Activated CD8-positive, alpha-beta memory T cell treated with anti-CD3 and anti-CD28 coated beads, Interleukin-2, amount 10 ng/mL, durations not matched to agents 7 days and 5 days (primary cell): ENCODE data around the gene ZNF606. TPM values are rescaled to one million over a fixed set of nuclear protein-coding genes. Genes with fewer than 3 reads are reported as not detected.

ENCODE experiments used
- ATAC-seq: fragments of 150-1000 bp; cut with Tn5 transposase; one replicate; pipeline ENCODE4 v1.10.0; 2021; ENCODE audit warnings: moderate library complexity
- CTCF ChIA-PET: fragments of 350-600 bp; sonication (Branson Sonifier 250); formaldehyde crosslinking; loops from one replicate; lab custom pipeline; 2021; ENCODE audit warnings: antibody characterized with exemption; lab: Charles Lee
- DNase-seq: peaks from one replicate; pipeline ENCODE4 v3.0.0-alpha.2; 2020
- H3K27ac Mint-ChIP-seq: one replicate; pipeline ENCODE4 v1.8.0; 2021; ENCODE audit warnings: mild to moderate bottlenecking, mixed read lengths
- H3K27me3 Mint-ChIP-seq: one replicate; pipeline ENCODE4 v1.8.0; 2021; ENCODE audit warnings: mixed read lengths
- H3K36me3 Mint-ChIP-seq: one replicate; pipeline ENCODE4 v1.8.0; 2021; ENCODE audit warnings: mild to moderate bottlenecking, mixed read lengths
- H3K4me1 Mint-ChIP-seq: one replicate; pipeline ENCODE4 v1.8.0; 2021; ENCODE audit warnings: mixed read lengths
- H3K4me3 Mint-ChIP-seq: one replicate; pipeline ENCODE4 v1.8.0; 2021; ENCODE audit warnings: mild to moderate bottlenecking, moderate library complexity, mixed read lengths
- H3K9me3 Mint-ChIP-seq: one replicate; pipeline ENCODE4 v1.8.0; 2022; ENCODE audit warnings: low read depth, mixed read lengths
- total RNA-seq, 2 experiments: library from RNA; stranded (reverse); gene quantifications; one replicate each; pipeline ENCODE4 v1.2.3, GENCODE V29; 2021

ZNF606 gene
- total RNA-seq: 10 to 100 TPM; 11.6 to 12.8 TPM

DNA sequence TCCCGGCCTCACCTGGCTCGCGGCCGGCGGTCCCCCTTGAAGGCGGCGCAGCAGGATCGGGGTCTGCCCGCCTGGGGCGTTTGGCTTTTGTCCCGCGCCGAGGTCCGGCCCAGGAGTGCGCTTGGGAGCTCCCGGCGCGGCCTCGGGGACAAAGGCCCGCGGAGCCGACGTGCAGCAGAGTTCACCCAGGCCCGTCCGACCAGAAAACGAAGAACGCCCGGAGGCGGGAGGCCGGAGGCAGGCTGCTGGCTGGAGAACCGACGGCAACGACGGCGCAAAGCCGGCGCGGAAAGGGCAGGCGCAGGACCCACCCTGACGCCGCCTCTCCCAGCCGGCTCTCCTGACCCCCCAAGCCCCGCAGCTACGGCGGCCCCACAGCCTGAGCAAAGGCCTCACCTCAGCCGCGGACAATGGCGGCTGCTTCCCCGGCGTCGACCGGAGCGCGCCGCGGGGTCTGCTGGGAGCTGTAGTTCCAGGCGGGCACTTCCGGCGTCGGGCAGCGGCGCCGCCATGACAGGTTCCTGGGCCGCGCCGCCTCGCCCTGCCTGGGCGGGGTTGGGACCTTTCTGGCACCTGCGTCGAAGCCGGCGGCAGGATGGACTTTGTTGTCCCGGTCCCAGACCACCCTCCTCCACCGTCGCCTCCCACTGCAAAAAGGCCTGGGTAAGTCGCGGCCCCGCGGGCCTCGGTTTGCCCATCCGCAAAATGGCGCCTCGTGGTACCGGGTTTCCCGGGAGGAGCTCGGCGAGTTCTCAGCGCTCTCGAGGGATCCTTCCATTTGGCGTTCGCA, at the start of gene ZNF606:
Gene ZNF606 (minus strand): TSS at position 437 of the 790 bp plus-strand sequence. CDS start 1,501 bp downstream, outside the sequence.
- ATAC-seq: peak; percentile 99
- H3K4me3 Mint-ChIP-seq: peak within 1 kb of the TSS; percentile 80
- peak; percentile 89 for DNase-seq
- peaks cover 86% of the 10 kb centered on the region for H3K36me3 Mint-ChIP-seq
- H3K4me1 Mint-ChIP-seq: peaks cover 28% of the 10 kb centered on the region
- no peaks in the 10 kb centered on the region for H3K27me3 Mint-ChIP-seq
- CTCF ChIA-PET: interaction anchor here (1.3 kb wide), 1 partner anchor 321 kb away, joined by 4 read pairs; the partner anchor contains the start of gene ZNF551
- H3K9me3 Mint-ChIP-seq: peaks cover 38% of the 10 kb centered on the region
- peak within 1 kb of the TSS; percentile 89 for H3K27ac Mint-ChIP-seq

DNA sequence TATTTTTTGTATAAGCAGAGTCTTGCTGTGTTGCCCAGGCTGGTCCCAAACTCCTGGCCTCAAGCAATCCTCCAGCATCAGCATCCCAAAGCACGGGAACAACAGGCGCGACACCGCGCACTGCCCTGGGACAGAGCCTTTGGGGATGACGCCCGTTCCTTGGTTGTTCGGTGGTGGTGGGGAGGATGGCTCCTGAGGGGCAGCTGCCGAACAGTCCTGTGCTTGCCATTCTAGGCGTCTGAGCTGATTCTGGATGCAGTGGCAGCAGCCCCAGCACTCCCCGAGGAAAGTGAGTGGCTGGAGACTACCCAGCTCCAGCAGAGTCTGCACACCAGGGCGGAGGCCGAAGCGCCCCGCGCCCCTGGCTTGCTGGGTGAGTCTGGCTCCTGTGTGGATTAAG, 49.6 kb upstream of the ZNF606 start:
- Mint-ChIP-seq H3K4me3 (no peak overlapping the region), H3K4me1 (no peaks in the 10 kb centered on the region), H3K36me3 (peaks cover 9% of the 10 kb centered on the region), H3K9me3 (peaks cover 20% of the 10 kb centered on the region), H3K27me3 (no peaks in the 10 kb centered on the region), H3K27ac (no peak overlapping the region)
- CTCF ChIA-PET: no interaction called here
- DNase-seq: no peak
- no peak for ATAC-seq

DNA sequence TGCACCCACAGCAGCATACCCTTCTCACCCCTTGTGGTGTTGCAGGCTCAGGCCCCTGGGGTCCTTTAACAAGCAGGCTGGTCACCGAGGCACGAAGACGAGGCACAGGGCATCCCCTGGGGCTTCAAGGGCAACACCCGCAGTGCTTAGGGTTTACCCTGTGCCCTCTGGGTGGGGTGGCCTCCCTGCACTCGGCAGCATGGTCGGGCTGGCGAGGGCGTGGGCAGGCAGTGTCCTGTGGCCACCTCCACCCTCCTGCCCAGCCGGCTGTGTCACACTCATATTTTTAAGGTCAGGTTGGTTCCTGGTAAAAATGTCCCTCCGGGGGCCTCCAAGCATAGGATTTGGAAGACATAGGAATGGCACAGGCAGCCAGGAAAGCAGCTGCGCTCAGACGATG, 45.1 kb upstream of the ZNF606 start:
- Mint-ChIP-seq H3K27me3 (no peaks in the 10 kb centered on the region), H3K36me3 (peaks cover 6% of the 10 kb centered on the region), H3K27ac (no peak overlapping the region), H3K9me3 (peaks cover 40% of the 10 kb centered on the region), H3K4me1 (no peaks in the 10 kb centered on the region), H3K4me3 (no peak overlapping the region)
- DNase-seq: no peak
- CTCF ChIA-PET: no interaction called here
- ATAC-seq: no peak

DNA sequence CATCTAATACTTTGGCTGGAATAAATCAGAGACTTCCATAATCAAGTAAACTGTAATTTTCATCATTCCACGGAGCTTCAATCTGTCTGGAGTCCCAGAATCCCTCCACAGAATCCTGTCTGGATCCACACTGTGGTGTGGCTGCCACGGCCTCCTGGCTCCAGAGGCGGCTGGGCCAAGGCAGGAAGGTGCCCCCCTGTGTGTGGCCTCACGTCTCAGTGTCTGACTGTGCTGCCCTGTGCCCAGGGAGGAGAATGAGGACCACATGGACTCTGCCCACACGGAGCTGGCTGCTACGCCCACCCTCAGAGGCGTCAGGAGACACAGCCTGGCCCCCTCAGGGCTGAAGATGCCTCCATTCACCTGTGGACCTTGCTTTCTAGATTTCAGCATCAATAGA, 44.2 kb upstream of the ZNF606 start:
- CTCF ChIA-PET: no interaction called here
- ATAC-seq (no peak), DNase-seq (no peak)
- Mint-ChIP-seq H3K9me3 (peaks cover 39% of the 10 kb centered on the region), H3K27ac (no peak overlapping the region), H3K4me3 (no peak overlapping the region), H3K4me1 (no peaks in the 10 kb centered on the region), H3K36me3 (peaks cover 6% of the 10 kb centered on the region), H3K27me3 (no peaks in the 10 kb centered on the region)

DNA sequence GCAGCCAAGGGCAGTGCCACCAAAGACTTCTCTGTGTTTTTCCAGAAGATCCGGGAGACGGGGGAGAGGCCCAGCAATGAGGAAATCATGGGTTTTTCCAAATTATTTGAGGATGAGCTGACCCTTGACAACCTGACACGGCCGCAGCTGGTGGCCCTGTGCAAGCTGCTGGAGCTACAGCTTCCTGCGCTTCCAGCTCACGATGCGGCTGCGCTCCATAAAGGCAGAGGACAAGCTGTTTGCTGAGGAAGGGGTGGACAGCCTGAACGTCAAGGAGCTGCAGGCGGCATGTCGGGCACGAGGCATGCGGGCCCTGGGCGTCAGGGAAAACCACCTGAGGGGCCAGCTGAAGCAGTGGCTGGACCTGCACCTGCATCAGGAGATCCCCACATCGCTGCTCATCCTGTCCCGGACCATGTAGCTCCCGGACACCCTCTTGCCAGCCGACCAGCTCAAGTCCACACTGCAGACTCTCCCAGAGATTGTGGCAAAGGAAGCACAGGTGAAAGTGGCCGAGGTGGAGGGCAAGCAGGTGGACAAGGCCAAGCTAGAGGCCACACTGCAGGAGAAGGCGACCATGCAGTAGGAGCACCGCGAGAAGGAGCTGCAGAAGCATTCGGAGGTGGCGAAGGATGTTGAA, 42.9 kb upstream of the ZNF606 start:
- Mint-ChIP-seq H3K4me3 (no peak overlapping the region), H3K27ac (no peak overlapping the region), H3K36me3 (peaks cover 4% of the 10 kb centered on the region), H3K27me3 (no peaks in the 10 kb centered on the region), H3K4me1 (no peaks in the 10 kb centered on the region), H3K9me3 (peaks cover 38% of the 10 kb centered on the region)
- CTCF ChIA-PET: no interaction called here
- ATAC-seq: no peak
- no peak for DNase-seq

DNA sequence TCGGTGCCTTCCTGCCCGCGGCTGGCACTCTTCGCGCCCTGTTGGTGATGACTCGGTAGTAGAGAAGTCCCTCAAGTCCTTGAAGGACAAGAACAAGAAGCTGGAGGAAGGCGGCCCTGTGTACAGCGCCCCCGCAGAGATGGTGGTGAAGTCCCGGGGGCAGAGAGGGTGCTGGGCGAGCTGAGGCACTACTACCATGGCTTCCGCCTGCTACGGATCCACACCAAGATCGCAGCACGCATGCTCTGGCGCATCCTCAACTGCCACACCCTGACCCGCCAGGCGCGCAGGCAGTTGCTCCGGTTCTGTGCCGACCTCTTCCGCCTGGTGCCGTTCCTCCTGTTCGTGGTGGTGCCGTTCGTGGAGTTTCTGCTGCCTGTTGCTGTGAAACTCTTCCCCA, 42.3 kb upstream of the ZNF606 start:
- Mint-ChIP-seq H3K4me3 (no peak overlapping the region), H3K27ac (no peak overlapping the region), H3K9me3 (peaks cover 36% of the 10 kb centered on the region), H3K4me1 (no peaks in the 10 kb centered on the region), H3K27me3 (no peaks in the 10 kb centered on the region), H3K36me3 (peaks cover 4% of the 10 kb centered on the region)
- ATAC-seq (no peak), DNase-seq (no peak)
- CTCF ChIA-PET: no interaction called here

DNA sequence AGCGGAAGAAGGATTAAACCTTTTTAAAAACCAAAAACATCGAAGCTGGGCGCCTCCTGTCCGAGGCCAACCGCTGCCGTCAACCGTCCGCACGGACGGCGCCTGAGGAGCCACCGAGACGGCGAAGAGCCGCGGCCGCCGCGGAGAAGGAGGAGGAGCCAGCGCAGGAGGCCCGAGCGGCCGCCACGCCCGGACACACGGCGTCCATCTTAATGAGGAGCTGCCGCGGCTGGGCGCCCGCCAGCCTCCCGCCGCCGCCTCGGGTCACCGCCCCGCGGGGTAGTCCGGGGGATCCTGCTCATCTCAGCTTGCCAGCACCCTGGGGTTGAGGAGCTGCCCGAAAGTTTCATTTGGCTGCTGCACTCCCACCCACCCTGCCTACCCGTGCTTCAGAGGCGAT, 41.8 kb upstream of the ZNF606 start:
- ATAC-seq: no peak

DNA sequence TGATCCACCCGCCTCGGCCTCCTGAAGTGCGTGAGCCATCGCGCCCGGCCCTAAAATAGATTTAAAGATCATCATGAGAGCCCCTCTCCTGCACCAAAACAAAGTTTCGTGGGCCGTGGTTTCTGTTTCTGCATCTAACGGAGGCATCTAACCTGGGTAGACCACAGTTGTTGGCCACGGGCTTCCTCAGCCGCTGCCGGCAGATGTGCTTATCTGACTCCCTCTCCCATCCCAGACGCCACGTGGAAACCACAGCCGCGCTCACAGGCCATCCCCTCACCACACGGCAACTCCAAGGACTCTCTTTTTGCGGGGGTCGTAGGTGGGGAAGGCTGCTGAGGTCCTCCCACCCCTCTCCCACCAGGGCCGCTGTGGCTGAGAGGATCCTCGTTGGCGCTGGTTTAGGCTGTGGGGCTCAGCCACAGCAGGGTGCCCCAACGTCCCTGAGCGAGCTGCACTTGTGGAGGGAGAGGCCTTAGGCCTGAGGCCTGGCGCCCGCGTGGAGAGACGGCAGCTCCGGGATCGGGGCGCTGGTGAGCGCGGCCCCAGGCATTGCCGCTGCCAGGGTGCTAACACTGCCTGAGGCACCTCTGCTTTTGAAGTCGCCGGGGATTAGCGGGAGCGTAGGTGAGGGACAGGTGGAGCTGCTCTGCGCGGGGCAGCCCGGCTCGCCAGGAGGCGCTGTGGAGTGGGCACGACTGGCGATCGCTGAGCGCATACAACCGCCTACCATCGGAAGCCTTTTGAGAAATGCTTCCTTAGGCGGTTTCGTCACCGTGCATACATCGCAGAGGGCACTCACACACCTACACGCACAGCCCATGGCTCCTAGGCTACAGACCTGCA, 40.1 kb upstream of the ZNF606 start:
- no peak for DNase-seq

More for the DNA sequence above, 41.8 kb upstream of the ZNF606 start:
- Mint-ChIP-seq H3K27me3 (no peaks in the 10 kb centered on the region), H3K36me3 (peaks cover 4% of the 10 kb centered on the region), H3K9me3 (peaks cover 33% of the 10 kb centered on the region), H3K4me3 (no peak overlapping the region), H3K27ac (no peak overlapping the region), H3K4me1 (no peaks in the 10 kb centered on the region)
- CTCF ChIA-PET: no interaction called here
- no peak for DNase-seq

DNA sequence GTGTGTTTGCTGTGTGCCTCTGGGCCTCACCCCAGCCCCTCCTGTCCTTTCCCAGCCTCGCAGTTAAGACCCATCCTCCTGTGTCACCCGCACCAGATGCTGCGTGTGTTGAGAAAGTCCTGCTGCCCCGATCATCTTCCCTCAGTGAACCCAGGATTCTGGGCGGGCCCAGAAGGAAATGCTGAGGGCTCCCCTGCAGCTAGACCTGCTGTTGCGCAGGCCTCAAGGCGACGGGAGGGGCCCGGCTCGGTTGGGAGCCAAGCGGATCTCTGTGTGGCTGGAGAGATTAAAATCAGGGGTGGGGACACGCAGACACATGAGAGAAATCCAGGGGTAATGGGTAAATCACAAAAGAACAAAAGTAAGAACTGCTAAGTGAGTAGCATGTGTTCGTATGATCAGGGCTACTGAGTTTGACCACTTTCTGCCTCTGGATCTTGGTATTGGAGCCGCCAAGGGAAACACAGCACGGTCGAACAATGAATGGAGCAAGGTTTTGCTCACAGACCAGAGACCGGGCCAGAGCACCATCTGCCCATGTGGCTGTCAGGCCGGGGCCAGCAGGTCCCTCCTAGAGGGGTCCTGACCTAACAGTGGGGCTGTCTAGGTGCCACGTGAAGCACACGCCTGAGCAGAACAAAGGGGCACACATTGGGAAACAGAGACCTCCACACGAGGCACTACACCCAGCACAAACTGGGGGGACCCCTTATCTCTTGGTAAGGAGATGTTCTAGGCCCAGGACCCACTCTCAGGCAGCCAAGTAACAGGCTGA, 38.3 kb upstream of the ZNF606 start:
- CTCF ChIA-PET: no interaction called here
- DNase-seq: no peak

More for the DNA sequence above, 40.1 kb upstream of the ZNF606 start:
- Mint-ChIP-seq H3K27me3 (no peaks in the 10 kb centered on the region), H3K4me3 (no peak overlapping the region), H3K9me3 (peaks cover 29% of the 10 kb centered on the region), H3K4me1 (no peaks in the 10 kb centered on the region), H3K27ac (no peak overlapping the region), H3K36me3 (peaks cover 4% of the 10 kb centered on the region)
- CTCF ChIA-PET: no interaction called here
- no peak for ATAC-seq

DNA sequence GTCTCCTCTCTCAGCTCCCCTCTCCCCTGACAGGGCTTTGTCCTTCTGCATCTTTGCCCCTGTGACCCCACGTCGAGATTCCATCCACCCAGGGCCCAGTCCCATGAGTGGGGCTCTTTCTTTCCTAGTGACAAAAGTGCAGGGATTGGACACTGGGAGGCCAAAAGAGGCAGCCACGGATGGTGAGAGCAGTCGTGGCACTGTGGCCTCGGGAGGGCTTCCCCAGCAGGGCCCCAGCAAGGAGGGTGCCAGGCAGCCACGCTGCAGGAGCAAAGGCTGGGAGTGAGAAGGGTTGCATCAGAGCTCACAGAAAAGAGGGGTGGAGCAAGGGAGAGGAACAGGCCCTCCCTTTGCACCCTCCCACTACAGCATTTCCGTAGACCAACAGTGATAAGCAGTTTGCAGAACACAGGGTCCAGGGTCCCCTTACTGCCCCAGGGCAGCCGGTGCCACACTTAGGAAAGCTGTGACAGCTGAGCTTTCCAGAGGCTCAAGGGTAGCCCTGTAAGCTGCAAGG, 36.1 kb upstream of the ZNF606 start:
- DNase-seq (no peak), ATAC-seq (no peak)
- Mint-ChIP-seq H3K27me3 (peaks cover 2% of the 10 kb centered on the region), H3K9me3 (peaks cover 33% of the 10 kb centered on the region), H3K4me1 (no peaks in the 10 kb centered on the region), H3K4me3 (no peak overlapping the region), H3K27ac (no peak overlapping the region), H3K36me3 (peaks cover 10% of the 10 kb centered on the region)
- CTCF ChIA-PET: no interaction called here

More for the DNA sequence above, 38.3 kb upstream of the ZNF606 start:
- Mint-ChIP-seq H3K9me3 (peaks cover 32% of the 10 kb centered on the region), H3K4me1 (no peaks in the 10 kb centered on the region), H3K27ac (no peak overlapping the region), H3K27me3 (no peaks in the 10 kb centered on the region), H3K4me3 (no peak overlapping the region), H3K36me3 (peaks cover 7% of the 10 kb centered on the region)
- ATAC-seq: no peak

DNA sequence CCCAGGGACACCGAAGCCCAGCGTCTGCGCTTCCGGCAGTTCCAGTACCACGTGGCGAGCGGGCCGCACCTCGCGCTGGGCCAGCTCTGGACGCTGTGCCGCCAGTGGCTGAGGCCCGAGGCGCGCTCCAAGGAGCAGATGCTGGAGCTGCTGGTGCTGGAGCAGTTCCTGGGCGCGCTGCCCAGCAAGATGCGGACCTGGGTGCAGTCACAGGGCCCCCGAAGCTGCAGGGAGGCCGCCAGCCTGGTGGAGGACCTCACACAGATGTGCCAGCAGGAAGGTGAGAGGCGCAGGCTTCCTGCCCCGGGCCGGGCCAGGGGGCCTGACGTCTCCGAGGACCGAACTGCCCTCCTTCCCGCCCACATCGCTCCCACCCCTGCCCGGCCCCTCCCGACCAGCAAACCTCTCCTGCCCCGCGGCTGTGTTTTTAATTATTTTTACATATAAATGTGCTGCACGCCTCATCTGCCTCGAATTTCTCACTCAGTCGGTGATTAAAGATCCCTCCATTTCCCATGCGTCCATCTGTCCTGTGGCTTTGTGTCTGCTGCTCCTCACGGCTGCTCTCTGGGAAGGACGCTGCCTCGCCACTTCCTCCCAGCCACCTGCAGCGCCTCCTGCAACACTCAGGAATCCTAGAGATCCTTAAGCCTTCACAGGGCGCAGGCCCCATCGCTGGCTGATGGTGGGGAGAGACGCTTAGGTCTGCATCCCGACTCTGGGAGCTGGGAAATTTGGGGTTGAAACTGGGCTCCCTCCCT, 35.5 kb upstream of the ZNF606 start:
- Mint-ChIP-seq H3K4me1 (no peaks in the 10 kb centered on the region), H3K36me3 (peaks cover 9% of the 10 kb centered on the region), H3K4me3 (no peak overlapping the region), H3K27ac (no peak overlapping the region), H3K27me3 (peaks cover 2% of the 10 kb centered on the region), H3K9me3 (peaks cover 28% of the 10 kb centered on the region)
- ATAC-seq (no peak), DNase-seq (no peak)
- CTCF ChIA-PET: no interaction called here

DNA sequence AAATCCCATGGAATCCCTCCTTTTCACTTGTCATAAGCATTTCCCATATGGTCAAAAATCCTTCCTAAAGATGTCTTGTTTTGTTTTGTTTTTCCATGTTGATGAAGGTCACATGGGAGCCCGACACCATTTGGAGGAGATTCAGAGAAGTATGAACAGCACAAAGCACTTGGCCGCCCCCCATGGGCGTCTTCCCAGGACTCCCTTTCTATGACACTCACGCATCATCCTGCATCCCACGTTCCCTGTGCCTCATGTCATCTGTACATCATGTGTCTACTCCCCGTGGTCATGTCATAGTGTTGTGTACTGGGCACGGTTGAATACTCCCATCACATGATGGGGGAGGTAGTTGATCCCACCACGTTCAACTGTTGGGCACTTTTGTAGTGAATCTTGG, 33.2 kb upstream of the ZNF606 start:
- Mint-ChIP-seq H3K4me3 (no peak overlapping the region), H3K9me3 (peaks cover 26% of the 10 kb centered on the region), H3K36me3 (peaks cover 9% of the 10 kb centered on the region), H3K4me1 (no peaks in the 10 kb centered on the region), H3K27me3 (peaks cover 2% of the 10 kb centered on the region), H3K27ac (no peak overlapping the region)
- DNase-seq: no peak
- no peak for ATAC-seq
- CTCF ChIA-PET: no interaction called here
